T follicular helper cell (primary cell): ENCODE data around the gene SLC2A13.

Source experiments
- DNase-seq: peaks from one replicate; pipeline ENCODE4 v3.0.0-alpha.2; 2020; ENCODE audit warnings: low read depth
- total RNA-seq, 2 experiments: gene quantifications; one replicate each; lab custom pipeline; 2026; lab: John Stamatoyannopoulos, UW

The SLC2A13 gene
- 10.4 to 15.1 reads per million in 2 experiments for total RNA-seq

GRCh38 chr12:40105515-40106201 lies at the start of gene SLC2A13:
SLC2A13 (minus strand) TSS chr12:40106081; CDS start chr12:40105808, 273 bp downstream.
- DNase-seq = peak; percentile 70

DNA sequence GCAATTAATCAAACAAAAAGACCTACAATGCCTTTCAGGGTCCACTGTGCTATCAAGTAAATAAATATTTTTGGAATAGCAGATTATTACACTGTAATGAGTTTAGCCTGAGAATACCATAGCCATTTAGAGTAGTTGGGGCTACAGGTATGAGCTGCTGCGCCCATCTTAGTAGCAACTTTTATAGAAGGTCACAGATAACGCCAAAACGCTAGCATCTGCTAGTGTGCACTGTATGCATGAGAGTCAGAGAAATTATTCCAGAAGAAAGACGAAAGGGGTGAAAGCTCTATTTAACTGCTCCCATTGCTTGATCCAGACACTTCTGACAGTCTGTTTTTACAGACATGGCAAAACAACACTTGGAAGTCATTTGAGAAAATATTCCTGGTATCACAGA lies 48.5 kb upstream of the SLC2A13 start:
- DNase-seq = no peak

- DNase-seq = no peak
Observed at GRCh38 chr12:40153432-40153831, 47.6 kb upstream of the SLC2A13 start.

DNA sequence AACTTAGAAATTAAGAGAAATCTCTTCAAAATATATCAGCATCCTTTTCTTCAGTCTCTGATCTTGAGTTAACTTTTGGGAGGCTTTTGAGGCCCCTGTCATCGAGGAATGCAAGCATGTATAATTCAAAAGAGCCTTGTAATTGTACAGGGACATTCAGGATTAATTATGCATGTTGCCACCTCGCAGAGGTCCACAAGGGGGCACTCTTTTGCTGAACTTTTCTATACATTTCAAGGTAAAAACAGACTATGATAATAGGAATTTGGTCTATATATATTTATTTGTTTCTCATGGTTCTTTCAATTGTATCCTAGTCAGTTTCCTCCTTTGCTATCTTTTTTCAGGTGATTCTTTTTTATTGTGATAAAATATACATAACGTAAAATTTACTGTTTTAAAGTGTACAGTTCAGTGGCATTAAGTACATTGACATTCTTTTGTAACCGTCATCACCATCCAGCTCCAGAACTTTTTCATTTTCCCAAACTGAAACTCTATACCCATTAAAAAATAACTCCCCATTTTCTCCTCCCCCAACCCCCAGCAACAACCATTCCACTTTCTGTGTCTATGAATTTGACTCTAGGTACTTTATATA lies 47.0 kb upstream of the SLC2A13 start:
- peak; percentile 9 for DNase-seq

DNA sequence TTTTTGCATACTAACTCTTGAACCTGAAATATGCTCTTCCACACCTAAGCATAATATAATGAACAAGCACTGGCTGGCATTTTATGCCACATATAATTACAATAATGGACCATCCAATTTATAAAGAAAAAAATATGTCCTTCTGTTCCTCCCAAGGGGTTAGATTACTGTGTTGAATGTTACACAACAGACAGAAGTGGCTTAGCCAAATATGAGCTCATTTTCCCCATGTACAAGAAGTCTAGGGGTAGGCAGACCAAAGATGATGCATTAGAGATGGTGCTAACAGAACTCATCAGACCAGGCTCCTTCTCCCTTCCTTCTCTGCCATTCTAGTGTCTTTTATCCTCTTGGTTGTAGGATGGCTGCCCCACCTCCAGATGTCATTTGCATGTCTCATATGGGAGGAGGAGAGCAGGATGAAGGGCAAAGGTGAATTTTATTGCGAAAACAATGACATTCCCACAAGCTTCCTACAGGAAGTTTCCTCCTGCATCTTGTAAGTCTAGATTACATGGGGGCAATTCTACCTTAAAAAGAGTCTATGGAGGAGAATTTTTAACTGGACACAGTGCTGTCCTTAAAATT lies 43.9 kb upstream of the SLC2A13 start:
- no peak for DNase-seq

GRCh38 chr12:40146800-40147797 lies 41.2 kb upstream of the SLC2A13 start:
- no peak for DNase-seq

DNA sequence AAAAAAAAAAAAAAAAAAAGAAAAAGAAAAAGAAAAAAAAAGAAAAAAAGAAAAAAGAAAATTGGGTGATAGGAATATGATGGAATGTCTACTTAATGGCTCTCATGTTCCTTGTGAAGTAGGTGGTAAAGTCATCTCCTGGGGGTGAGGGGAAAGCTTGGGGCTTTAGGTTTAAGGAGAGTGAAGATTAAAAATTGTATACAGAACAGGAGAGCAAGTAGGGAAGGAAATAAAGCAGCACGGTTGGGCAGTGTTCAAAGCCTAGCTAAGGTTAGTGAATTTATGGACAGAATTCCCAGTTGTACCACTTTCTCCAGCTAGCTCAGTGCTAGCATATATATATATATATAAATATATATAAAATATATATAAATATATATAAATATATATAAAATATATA lies 40.0 kb upstream of the SLC2A13 start:
- no peak for DNase-seq

DNA sequence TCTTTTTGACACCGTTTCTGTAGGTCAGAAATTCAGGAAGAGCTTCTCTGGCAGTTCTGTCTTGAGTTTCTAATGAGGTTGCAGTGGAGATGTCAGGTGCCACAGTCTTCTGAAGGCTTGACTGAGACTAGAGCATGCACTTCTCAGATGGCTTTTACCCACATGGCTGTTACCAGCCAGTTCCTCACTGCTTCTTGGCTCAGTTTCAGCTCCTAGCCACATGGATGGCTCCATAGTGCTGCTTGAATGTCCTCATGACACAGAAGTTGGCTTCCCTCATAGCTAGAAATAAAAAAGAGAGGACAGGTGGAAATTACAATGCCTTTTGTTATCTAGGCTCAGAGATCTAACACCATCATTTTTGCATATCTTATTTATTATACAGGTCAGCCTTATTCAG lies 38.1 kb upstream of the SLC2A13 start:
- no peak for DNase-seq

DNA sequence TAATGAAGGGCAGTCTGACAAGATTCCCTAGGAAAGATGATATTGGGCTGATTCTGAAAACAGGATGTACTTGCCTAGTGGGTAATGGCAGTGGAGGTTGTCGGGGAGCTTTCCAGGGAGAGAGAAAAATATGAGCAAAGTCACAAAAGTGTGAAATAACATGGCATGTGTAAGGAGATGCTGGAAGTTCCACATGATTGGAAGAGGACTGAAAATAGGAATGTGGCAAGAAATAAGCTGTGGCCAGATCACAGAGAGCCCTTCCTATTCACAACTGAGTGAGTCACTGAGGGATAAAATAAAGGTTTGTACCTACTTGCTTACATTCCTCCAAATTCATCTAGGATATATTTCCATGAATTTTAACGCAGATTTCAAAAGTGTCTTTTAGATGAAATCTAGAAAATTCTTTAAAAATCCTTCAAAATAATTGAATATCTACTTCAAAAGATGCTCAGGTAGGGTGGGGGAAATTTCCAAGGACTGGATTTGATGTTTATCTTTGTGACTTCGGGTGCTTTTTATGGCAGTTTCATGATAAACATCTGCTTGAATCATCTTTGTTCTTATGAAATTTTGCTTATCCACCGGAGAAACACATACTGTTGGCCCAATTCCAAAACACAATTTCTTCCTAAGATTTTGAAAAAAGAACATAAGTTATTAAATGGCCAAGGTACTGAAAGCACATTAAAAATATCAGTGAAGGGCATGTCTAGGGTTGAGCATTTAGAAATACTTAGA lies 36.3 kb upstream of the SLC2A13 start:
- DNase-seq = no peak

DNA sequence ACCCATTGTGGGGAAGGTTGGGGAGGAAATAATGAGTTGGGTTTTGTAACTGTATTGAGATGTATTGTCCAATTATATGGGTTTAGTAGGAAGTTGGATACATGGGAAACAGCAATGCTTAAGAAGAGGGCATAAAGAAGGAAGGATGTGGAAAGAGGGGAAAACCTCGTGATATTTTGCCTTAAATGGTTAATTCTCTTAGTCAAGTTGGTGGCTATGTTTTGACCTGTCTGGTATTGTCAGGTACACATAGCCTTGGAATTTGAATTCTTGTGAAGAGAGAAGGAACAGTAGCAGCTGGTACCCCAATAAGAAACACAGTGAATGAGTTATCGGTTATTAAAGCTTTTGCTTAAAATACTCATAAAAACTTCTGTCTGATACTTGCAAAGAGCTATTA lies 32.6 kb upstream of the SLC2A13 start:
- DNase-seq = no peak

- DNase-seq = no peak
Observed at GRCh38 chr12:40137252-40137651, 31.4 kb upstream of the SLC2A13 start.

DNA sequence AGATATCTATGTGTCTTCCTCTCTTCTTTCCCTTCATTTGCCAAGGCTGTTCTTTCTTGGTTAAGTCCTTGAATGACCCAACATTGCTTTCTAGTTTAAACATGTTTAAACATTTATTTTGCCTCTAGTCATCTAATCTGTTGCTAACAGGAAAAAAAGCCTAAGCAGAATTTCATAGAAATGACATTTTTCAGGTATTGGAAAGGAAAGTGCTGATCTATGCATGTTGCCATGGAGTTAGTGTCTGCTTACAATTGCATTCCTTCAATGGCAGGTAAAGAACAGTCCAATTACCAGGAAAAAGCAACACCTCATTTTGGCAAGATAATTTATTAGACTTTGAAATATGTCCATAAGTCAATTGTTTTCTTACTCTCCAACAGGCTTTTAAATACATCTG lies 21.5 kb upstream of the SLC2A13 start:
- DNase-seq = no peak

DNA sequence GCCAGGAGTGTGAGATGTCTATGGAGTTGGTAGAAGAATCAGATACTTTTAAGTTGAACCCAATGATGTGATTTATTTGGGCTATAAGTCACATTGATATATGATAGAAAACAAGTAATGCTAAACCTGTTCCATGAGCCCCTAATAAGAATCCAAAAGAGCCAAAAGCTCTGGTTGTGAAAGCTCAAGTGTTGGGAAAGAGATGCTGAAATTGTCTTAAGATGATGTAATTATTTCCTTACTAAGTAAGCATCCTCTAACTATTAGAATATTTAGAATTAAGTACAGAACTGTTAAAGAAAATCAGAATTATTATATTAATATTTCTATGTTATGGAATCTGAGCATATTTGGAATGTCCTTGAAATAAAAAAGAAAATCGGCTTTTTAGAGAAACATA lies 17.6 kb upstream of the SLC2A13 start:
- no peak for DNase-seq

GRCh38 chr12:40122842-40123241 lies 17.0 kb upstream of the SLC2A13 start:
- no peak for DNase-seq

GRCh38 chr12:40117818-40118217 lies 11.9 kb upstream of the SLC2A13 start:
- no peak for DNase-seq

DNA sequence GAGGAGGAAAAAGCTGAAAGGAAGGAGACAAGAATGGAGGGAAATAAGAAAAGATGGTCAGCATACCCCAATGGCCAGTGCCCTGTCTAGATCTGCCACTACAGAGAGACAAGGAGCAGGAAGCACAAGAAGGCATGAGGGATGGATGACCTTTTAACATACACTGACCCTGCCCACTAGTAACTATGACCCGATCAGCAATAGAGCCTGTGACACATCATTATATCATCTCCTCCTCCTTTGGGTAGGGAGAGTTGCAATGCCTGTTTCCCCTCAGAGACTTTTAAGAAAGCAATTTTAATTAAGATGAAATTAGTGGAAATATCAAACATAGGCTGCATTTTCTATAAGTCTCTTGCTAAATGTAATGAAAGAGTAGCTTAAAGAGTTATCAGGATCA lies 4.7 kb upstream of the SLC2A13 start:
- no peak for DNase-seq

- no peak for DNase-seq
Observed at GRCh38 chr12:40107803-40108620, 2.1 kb upstream of the SLC2A13 start.

DNA sequence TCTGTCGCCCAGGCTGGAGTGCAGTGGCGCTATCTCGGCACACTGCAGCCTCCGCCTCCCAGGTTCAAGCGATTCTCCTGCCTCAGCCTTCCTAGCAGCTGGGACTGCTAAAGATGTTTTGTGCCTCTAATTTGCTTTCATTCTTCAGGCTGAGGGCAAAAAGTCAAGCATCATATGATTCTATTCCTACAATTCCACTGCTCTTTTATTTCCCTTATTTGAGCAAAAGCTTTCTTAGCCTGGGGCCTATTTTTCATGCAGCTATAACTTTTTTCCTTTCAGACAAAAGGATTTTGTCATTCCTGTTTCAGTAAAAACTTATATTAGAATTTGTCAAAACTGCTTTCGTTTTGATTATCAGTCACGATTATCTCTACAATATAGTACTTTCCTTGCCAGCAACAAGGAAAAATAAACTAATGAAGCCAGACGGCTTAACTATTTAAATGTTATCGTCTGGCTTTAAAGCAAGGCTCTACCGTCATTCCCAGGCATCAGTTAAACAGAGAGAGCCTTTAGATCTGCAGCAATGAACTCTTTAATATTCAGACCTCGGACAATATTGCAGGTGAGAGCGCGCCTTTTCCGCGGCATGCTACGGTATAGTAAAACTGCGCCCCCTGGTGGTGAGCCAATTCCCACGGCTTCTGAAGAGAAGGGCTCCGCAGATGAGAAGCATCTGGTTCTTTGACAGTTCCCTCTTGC lies 1.4 kb upstream of the SLC2A13 start:
- peak; percentile 82 for DNase-seq

DNA sequence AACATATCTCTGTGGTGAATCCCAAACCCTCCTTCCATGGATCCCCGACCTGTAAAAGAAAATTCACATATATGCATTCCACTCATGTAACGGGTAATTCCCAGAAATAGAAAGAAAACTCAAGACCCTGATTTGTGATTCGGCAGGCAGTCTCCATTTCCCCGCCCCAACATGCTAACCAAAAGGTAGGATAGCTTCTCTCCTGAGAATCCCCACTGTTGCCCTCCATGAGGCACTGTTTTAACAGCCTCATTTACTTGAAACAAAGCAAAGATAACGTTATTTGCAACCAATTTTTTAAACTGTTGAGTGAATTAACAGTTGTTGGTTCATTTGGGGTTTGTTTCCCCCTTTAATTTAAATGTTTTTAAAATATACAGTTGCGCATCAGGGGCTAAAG lies 774 bp upstream of the SLC2A13 start:
- no peak for DNase-seq

DNA sequence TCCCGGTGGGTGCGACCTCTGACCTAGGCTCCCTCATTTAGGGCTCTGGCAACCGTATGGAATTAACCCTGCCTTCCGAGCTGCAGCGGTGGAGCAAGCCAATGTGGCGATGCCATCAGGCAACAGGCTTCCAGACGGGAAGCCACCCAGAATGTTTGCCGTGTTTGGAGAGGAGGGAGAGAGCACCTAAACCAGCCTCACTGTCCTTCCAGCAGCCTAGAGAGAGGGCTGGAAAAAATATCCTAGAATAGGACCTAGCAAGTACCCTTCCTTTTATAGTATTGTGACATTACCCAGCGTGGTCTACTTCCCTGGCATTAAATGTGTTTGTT lies 287 bp upstream of the SLC2A13 start:
- DNase-seq = no peak
